Activated T-helper 1 cell treated with anti-CD3 and anti-CD28 coated beads, Interleukin-12 subunit alpha, Interleukin-12 subunit beta, Interleukin-2, Interleukin-4 antibody, amounts not matched to agents 30 ng/mL and 10 ng/mL and 1 ng/mL, durations not matched to agents 14 hours and 24 hours and 36 hours (primary cell): ENCODE data around the gene ARHGAP10. TPM values are rescaled to one million over a fixed set of nuclear protein-coding genes. Genes with fewer than 3 reads are reported as not detected.

Experiments
- total RNA-seq: library from RNA; stranded (reverse); gene quantifications from 2 replicates; pipeline ENCODE4 v1.2.3, GENCODE V29; 2022

Gene ARHGAP10
- total RNA-seq, 1 donor from 2014 or later, result 7.4 TPM

Other genes starting within 250 kb of the ARHGAP10 start
- 21.6 and 22.7 TPM in 2 replicates for gene TMEM184C, start 114.7 kb upstream of the ARHGAP10 start, total RNA-seq
- 6.8 and 7.4 TPM in 2 replicates for gene PRMT9, start 47.9 kb upstream of the ARHGAP10 start, total RNA-seq